HepG2 (cell line): Measurements from ENCODE around the gene SETD7. TPM values are rescaled to one million over a fixed set of nuclear protein-coding genes. Genes with fewer than 3 reads are reported as not detected.

ENCODE experiments used
- ATAC-seq: fragments of 200-7000 bp; cut with Tn5 transposase; 3 replicates; pipeline ENCODE4 v1.9.1; 2020; ENCODE audit warnings: mild to moderate bottlenecking, moderate library complexity
- BruUV-seq: library from RNA; stranded (reverse); fragments of 400-500 nt; replicated peaks from 2 replicates; lab custom pipeline; 2021; lab: Mats Ljungman, UMichigan
- CTCF ChIA-PET: fragments of 300-600 bp; formaldehyde crosslinking; extraction: SDS; loops from one replicate; lab custom pipeline; 2021; ENCODE audit warnings: low total read pairs, inconsistent platforms, low intra/inter-chr PET ratio; lab: Yijun Ruan, JAX
- POLR2A ChIA-PET: fragments of 350-600 bp; sonication (Branson Sonifier 250); formaldehyde crosslinking; loops from one replicate; lab custom pipeline; 2020; ENCODE audit warnings: antibody characterized with exemption, inconsistent platforms; lab: Yijun Ruan, JAX
- DNase-seq: peaks from one replicate; pipeline ENCODE4 v3.0.0-alpha.2; 2015; ENCODE audit warnings: low spot score
- FAIRE-seq: peaks from 3 replicates; lab custom pipeline; 2011; peaks lifted over from hg19 to GRCh38; lab: Jason Lieb, UNC
- H2AFZ ChIP-seq: one replicate; pipeline ENCODE4 v1.6.1; 2011; ENCODE audit warnings: low read length, inconsistent platforms
- H3K27ac ChIP-seq: fragments of 300-600 bp; 3 replicates; pipeline ENCODE4 v1.8.0; 2011; ENCODE audit warnings: mixed run types, mild to moderate bottlenecking, mixed read lengths, low read length, inconsistent platforms; ENCODE audit not compliant: insufficient read depth; ENCODE audit errors: extremely low read length
- H3K27me3 ChIP-seq, 2 experiments: fragments of 200-600 bp in 1 of 2; 2 replicates in 1 of 2; 3 replicates in 1 of 2; pipeline versions ENCODE4 v1.6.0 to v1.8.0; 2011; ENCODE audit warnings: low read length in 2 of 2, mild to moderate bottlenecking in 2 of 2, moderate library complexity in 2 of 2, inconsistent platforms in 1 of 2; ENCODE audit not compliant: insufficient read depth in 2 of 2, control insufficient read depth in 1 of 2
- H3K36me3 ChIP-seq, 2 experiments: fragments of 200-600 bp in 1 of 2; replicated peaks in 1 of 2; 2 replicates in 1 of 2; 3 replicates in 1 of 2; pipeline versions ENCODE4 v1.5.1 to v1.8.0; 2011; ENCODE audit warnings: low read length in 2 of 2, inconsistent platforms in 1 of 2; ENCODE audit not compliant: insufficient read depth in 2 of 2, control insufficient read depth in 1 of 2
- H3K4me1 ChIP-seq: 2 replicates; pipeline ENCODE4 v1.5.1; 2012; ENCODE audit warnings: low read length, inconsistent platforms; ENCODE audit not compliant: insufficient read depth
- H3K4me2 ChIP-seq: 2 replicates; pipeline ENCODE4 v1.6.0; 2011; ENCODE audit warnings: low read depth, low read length, inconsistent platforms
- H3K4me3 ChIP-seq, 3 experiments: fragments of 200-600 bp in 1 of 3; sonication (generic), shearing (Covaris generic) in 1 of 3; replicated peaks in 1 of 3; 2 replicates each; pipeline ENCODE4 v1.5.1; 2011 to 2016; ENCODE audit warnings: low read length in 3 of 3, inconsistent platforms in 2 of 3, low read depth in 2 of 3, mild to moderate bottlenecking in 2 of 3, control low read depth in 1 of 3, mixed read lengths in 1 of 3; ENCODE audit not compliant: insufficient read depth in 1 of 3
- H3K79me2 ChIP-seq: one replicate; pipeline ENCODE4 v1.6.1; 2011; ENCODE audit warnings: low read length, inconsistent platforms; ENCODE audit not compliant: insufficient read depth
- H3K9ac ChIP-seq: 2 replicates; pipeline ENCODE4 v1.6.0; 2011; ENCODE audit warnings: mild to moderate bottlenecking, low read depth, low read length, inconsistent platforms; ENCODE audit not compliant: insufficient read depth
- H3K9me3 ChIP-seq: 2 replicates; pipeline ENCODE4 v1.5.1; 2012; ENCODE audit warnings: mild to moderate bottlenecking, low read length
- H4K20me1 ChIP-seq: 2 replicates; pipeline ENCODE4 v1.6.0; 2011; ENCODE audit warnings: inconsistent platforms, mild to moderate bottlenecking, low read length, moderate library complexity; ENCODE audit not compliant: insufficient read depth
- CCDC6 ChIP-seq: sonication (generic); formaldehyde crosslinking; IDR thresholded peaks from 2 replicates; pipeline ENCODE4 v1.8.1; 2022; ENCODE audit warnings: mild to moderate bottlenecking, missing genetic modification reagents, moderate library complexity
- JUN ChIP-seq: sonication (generic); formaldehyde crosslinking; IDR thresholded peaks from 2 replicates; pipeline ENCODE4 v1.4.0; 2020; ENCODE audit warnings: mild to moderate bottlenecking, missing genetic modification reagents
- PHB2 ChIP-seq: fragments of 450-650 bp; IDR thresholded peaks from 2 replicates; pipeline ENCODE4 v1.6.1; 2018; ENCODE audit not compliant: partially characterized antibody
- SPEN ChIP-seq: sonication (generic); formaldehyde crosslinking; IDR thresholded peaks from 2 replicates; pipeline ENCODE4 v1.5.1; 2020; ENCODE audit warnings: low read depth, mild to moderate bottlenecking, missing genetic modification reagents
- SRSF9 ChIP-seq: fragments of 200-400 bp; formaldehyde crosslinking; IDR thresholded peaks from 2 replicates; pipeline ENCODE4 v1.6.1; 2018; ENCODE audit warnings: borderline replicate concordance, mild to moderate bottlenecking, low read depth, low read length; ENCODE audit not compliant: insufficient read depth, poor library complexity, severe bottlenecking
- ZBTB1 ChIP-seq: sonication (generic); formaldehyde crosslinking; IDR thresholded peaks from 2 replicates; pipeline ENCODE4 v1.4.0; 2020; ENCODE audit warnings: missing genetic modification reagents, borderline replicate concordance
- ZNF275 ChIP-seq: sonication (generic); formaldehyde crosslinking; IDR thresholded peaks from 2 replicates; pipeline ENCODE4 v1.8.0; 2022; ENCODE audit warnings: missing genetic modification reagents, mild to moderate bottlenecking, inconsistent platforms, borderline replicate concordance
- ZNF282 ChIP-seq: fragments of 450-650 bp; IDR thresholded peaks from 2 replicates; pipeline ENCODE4 v1.6.1; 2018; ENCODE audit not compliant: partially characterized antibody
- ZNF746 ChIP-seq: sonication (generic); formaldehyde crosslinking; IDR thresholded peaks from 2 replicates; pipeline ENCODE4 v1.8.0; 2022; ENCODE audit warnings: mild to moderate bottlenecking, missing genetic modification reagents
- ZNF766 ChIP-seq: sonication (generic); formaldehyde crosslinking; IDR thresholded peaks from 2 replicates; pipeline ENCODE4 v1.5.0; 2020; ENCODE audit warnings: missing genetic modification reagents, borderline replicate concordance
- ZNF788 ChIP-seq: sonication (generic); formaldehyde crosslinking; IDR thresholded peaks from 2 replicates; pipeline ENCODE4 v1.5.0; 2020; ENCODE audit warnings: mild to moderate bottlenecking, missing genetic modification reagents, borderline replicate concordance
- ZNF850 ChIP-seq: sonication (generic); formaldehyde crosslinking; conservative IDR thresholded peaks from 2 replicates; pipeline ENCODE4 v1.9.0; 2021; ENCODE audit warnings: mild to moderate bottlenecking, missing genetic modification reagents
- in situ Hi-C: cut with HindIII; loops from 2 replicates; pipeline ENCODE4 v1.10.0; 2017; ENCODE audit warnings: low pct_unique_long_range_greater_than_20kb; ENCODE audit not compliant: extremely low pct_ligation_motif_present
- intact Hi-C: fragments of 100-400 bp; cut with micrococcal nuclease; formaldehyde crosslinking; loops from one replicate; pipeline ENCODE4 v1.10.0; 2022; ENCODE audit not compliant: unreplicated experiment
- polyA plus RNA-seq, 8 experiments: library from polyadenylated mRNA; depleted of rRNA in 3 of 8; stranded (reverse) in 7 of 8; unstranded in 1 of 8; fragments of >200 nt; fragmentation: Illumina TruSeq in 4 of 8; extraction: Trizol in 4 of 8; gene quantifications; 2 replicates each; pipeline versions ENCODE4 v1.2.1 to v1.2.3, GENCODE V29; 2011 to 2016; ENCODE audit warnings: low read depth in 4 of 8, missing spikeins in 1 of 8, mixed read lengths in 1 of 8; ENCODE audit not compliant: insufficient read depth in 1 of 8
- total RNA-seq, 5 experiments: library from RNA; depleted of rRNA; stranded (reverse); fragments of >200 nt; fragmentation: Illumina TruSeq; extraction: Trizol; gene quantifications; 2 replicates each; pipeline ENCODE4 v1.2.3, GENCODE V29; 2016; ENCODE audit warnings: low read depth in 1 of 5
- TF ChIP-seq, protein P1 (sequence below): sonication (generic); formaldehyde crosslinking; IDR thresholded peaks from 2 replicates; pipeline ENCODE4 v1.5.0; 2020; ENCODE audit warnings: mild to moderate bottlenecking, missing genetic modification reagents, moderate library complexity
- TF ChIP-seq, protein P2 (sequence below): sonication (generic); formaldehyde crosslinking; conservative IDR thresholded peaks from 2 replicates; pipeline ENCODE4 v1.4.0; 2020; ENCODE audit warnings: mild to moderate bottlenecking, missing genetic modification reagents, moderate library complexity
- TF ChIP-seq, protein P3 (sequence below): sonication (generic); formaldehyde crosslinking; IDR thresholded peaks from 2 replicates; pipeline ENCODE4; 2020; ENCODE audit warnings: missing genetic modification reagents, mild to moderate bottlenecking, borderline replicate concordance

The SETD7 gene
- total and polyA plus RNA-seq, 2 of the 13 experiments (the other 11 are each of a cell fraction or from before 2014, with no cell fraction given) = 0.08 to 0.22 TPM

GRCh38 chr4:139503622-139504166 lies 52.3 kb downstream of the SETD7 start:
- POLR2A ChIA-PET = no interaction called here
- CTCF ChIA-PET = no interaction called here
- intact Hi-C loops = no loop called here
- Histone ChIP-seq H4K20me1 (no peaks in the 10 kb centered on the region), H3K27ac (no peak overlapping the region), H3K4me3 (no peak overlapping the region)
- TF ChIP-seq, protein P1, sequence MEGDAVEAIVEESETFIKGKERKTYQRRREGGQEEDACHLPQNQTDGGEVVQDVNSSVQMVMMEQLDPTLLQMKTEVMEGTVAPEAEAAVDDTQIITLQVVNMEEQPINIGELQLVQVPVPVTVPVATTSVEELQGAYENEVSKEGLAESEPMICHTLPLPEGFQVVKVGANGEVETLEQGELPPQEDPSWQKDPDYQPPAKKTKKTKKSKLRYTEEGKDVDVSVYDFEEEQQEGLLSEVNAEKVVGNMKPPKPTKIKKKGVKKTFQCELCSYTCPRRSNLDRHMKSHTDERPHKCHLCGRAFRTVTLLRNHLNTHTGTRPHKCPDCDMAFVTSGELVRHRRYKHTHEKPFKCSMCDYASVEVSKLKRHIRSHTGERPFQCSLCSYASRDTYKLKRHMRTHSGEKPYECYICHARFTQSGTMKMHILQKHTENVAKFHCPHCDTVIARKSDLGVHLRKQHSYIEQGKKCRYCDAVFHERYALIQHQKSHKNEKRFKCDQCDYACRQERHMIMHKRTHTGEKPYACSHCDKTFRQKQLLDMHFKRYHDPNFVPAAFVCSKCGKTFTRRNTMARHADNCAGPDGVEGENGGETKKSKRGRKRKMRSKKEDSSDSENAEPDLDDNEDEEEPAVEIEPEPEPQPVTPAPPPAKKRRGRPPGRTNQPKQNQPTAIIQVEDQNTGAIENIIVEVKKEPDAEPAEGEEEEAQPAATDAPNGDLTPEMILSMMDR = no peak
- TF ChIP-seq SRSF9 = no peak
- no peak for TF ChIP-seq ZNF275 (CRISPR knock-in tag)
- TF ChIP-seq, protein P2, sequence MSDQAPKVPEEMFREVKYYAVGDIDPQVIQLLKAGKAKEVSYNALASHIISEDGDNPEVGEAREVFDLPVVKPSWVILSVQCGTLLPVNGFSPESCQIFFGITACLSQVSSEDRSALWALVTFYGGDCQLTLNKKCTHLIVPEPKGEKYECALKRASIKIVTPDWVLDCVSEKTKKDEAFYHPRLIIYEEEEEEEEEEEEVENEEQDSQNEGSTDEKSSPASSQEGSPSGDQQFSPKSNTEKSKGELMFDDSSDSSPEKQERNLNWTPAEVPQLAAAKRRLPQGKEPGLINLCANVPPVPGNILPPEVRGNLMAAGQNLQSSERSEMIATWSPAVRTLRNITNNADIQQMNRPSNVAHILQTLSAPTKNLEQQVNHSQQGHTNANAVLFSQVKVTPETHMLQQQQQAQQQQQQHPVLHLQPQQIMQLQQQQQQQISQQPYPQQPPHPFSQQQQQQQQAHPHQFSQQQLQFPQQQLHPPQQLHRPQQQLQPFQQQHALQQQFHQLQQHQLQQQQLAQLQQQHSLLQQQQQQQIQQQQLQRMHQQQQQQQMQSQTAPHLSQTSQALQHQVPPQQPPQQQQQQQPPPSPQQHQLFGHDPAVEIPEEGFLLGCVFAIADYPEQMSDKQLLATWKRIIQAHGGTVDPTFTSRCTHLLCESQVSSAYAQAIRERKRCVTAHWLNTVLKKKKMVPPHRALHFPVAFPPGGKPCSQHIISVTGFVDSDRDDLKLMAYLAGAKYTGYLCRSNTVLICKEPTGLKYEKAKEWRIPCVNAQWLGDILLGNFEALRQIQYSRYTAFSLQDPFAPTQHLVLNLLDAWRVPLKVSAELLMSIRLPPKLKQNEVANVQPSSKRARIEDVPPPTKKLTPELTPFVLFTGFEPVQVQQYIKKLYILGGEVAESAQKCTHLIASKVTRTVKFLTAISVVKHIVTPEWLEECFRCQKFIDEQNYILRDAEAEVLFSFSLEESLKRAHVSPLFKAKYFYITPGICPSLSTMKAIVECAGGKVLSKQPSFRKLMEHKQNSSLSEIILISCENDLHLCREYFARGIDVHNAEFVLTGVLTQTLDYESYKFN (CRISPR knock-in tag) = no peak
- no peak for TF ChIP-seq CCDC6 (CRISPR knock-in tag)
- no peak for TF ChIP-seq ZBTB1
- no peak for TF ChIP-seq ZNF746 (CRISPR knock-in tag)
- TF ChIP-seq PHB2 = no peak
- no peak for TF ChIP-seq JUN (CRISPR knock-in tag)
- TF ChIP-seq ZNF850 (CRISPR knock-in tag) = no peak
- TF ChIP-seq ZNF788 (CRISPR knock-in tag) = no peak
- no peak for TF ChIP-seq ZNF766 (CRISPR knock-in tag)
- TF ChIP-seq ZNF282 = no peak
- TF ChIP-seq, protein P3, sequence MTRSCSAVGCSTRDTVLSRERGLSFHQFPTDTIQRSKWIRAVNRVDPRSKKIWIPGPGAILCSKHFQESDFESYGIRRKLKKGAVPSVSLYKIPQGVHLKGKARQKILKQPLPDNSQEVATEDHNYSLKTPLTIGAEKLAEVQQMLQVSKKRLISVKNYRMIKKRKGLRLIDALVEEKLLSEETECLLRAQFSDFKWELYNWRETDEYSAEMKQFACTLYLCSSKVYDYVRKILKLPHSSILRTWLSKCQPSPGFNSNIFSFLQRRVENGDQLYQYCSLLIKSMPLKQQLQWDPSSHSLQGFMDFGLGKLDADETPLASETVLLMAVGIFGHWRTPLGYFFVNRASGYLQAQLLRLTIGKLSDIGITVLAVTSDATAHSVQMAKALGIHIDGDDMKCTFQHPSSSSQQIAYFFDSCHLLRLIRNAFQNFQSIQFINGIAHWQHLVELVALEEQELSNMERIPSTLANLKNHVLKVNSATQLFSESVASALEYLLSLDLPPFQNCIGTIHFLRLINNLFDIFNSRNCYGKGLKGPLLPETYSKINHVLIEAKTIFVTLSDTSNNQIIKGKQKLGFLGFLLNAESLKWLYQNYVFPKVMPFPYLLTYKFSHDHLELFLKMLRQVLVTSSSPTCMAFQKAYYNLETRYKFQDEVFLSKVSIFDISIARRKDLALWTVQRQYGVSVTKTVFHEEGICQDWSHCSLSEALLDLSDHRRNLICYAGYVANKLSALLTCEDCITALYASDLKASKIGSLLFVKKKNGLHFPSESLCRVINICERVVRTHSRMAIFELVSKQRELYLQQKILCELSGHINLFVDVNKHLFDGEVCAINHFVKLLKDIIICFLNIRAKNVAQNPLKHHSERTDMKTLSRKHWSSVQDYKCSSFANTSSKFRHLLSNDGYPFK = no peak
- no peak for TF ChIP-seq SPEN (CRISPR knock-in tag)
- TF ChIP-seq, all 625 proteins: peak for 0
- ATAC-seq = no peak
- in situ Hi-C loops = loop anchor here (10.0 kb wide), 1 partner anchor 89 kb away; no protein-coding TSS in a partner anchor
- DNase-seq = no peak
- Histone ChIP-seq H3K36me3 (no peaks in the 10 kb centered on the region), H3K79me2 (no peaks in the 10 kb centered on the region), H3K9me3 (no peaks in the 10 kb centered on the region), H3K9ac (no peak overlapping the region), H2AFZ (no peak overlapping the region), H3K4me2 (no peak overlapping the region), H3K27me3 (no peaks in the 10 kb centered on the region; a peak in 1 of 5 replicates), H3K4me1 (peaks cover 9% of the 10 kb centered on the region; the same call in 1 of the 2 replicates)
- BruUV-seq = no TSS peak
- FAIRE-seq = no peak
